Neural cell (in vitro differentiated cells): Measurements from ENCODE around the gene NBEA. TPM values are rescaled to one million over a fixed set of nuclear protein-coding genes. Genes with fewer than 3 reads are reported as not detected.

ENCODE experiments used
- H2AFZ ChIP-seq: fragments of 200-600, 300-800 bp; sonication (generic), shearing (Covaris generic); 2 replicates; pipeline ENCODE4 v1.6.0; 2014; ENCODE audit warnings: low read depth, mild to moderate bottlenecking, antibody characterized with exemption, low read length, moderate library complexity
- H3F3A ChIP-seq: fragments of 200-600 bp; shearing (Covaris generic); 2 replicates; pipeline ENCODE4 v1.6.1; 2016; ENCODE audit warnings: mild to moderate bottlenecking, moderate library complexity, mixed read lengths, antibody characterized with exemption, low read length; ENCODE audit not compliant: insufficient read depth, poor library complexity, severe bottlenecking
- H3K27ac ChIP-seq: fragments of 200-600, 300-800 bp; sonication (generic), shearing (Covaris generic); 2 replicates; pipeline ENCODE4 v1.5.1; 2014; ENCODE audit warnings: mild to moderate bottlenecking, low read length, moderate library complexity
- H3K27me3 ChIP-seq: fragments of 300-800, 200-600 bp; sonication (generic), shearing (Covaris generic); 2 replicates; pipeline ENCODE4 v1.6.0; 2014; ENCODE audit warnings: mild to moderate bottlenecking, low read depth, low read length, moderate library complexity; ENCODE audit not compliant: insufficient read depth
- H3K36me3 ChIP-seq: fragments of 300-800, 200-600 bp; sonication (generic), shearing (Covaris generic); 2 replicates; pipeline ENCODE4 v1.5.1; 2014; ENCODE audit warnings: mild to moderate bottlenecking, antibody characterized with exemption, low read length, moderate library complexity; ENCODE audit not compliant: insufficient read depth
- H3K4me2 ChIP-seq: fragments of 300-800, 200-600 bp; sonication (generic), shearing (Covaris generic); 2 replicates; pipeline ENCODE4 v1.6.0; 2014; ENCODE audit warnings: mild to moderate bottlenecking, low read length
- H3K4me3 ChIP-seq: fragments of 300-800, 200-600 bp; sonication (generic), shearing (Covaris generic); 2 replicates; pipeline ENCODE4 v1.5.1; 2014; ENCODE audit warnings: mild to moderate bottlenecking, low read length, moderate library complexity
- H3K79me2 ChIP-seq: fragments of 200-600 bp; shearing (Covaris generic); replicated peaks from 2 replicates; pipeline ENCODE4 v1.6.0; 2014; ENCODE audit warnings: mild to moderate bottlenecking, low read length, moderate library complexity; ENCODE audit not compliant: insufficient read depth
- H3K9ac ChIP-seq: fragments of 300-800, 200-600 bp; sonication (generic), shearing (Covaris generic); 2 replicates; pipeline ENCODE4 v1.6.1; 2016; ENCODE audit warnings: mild to moderate bottlenecking, low read length, mixed read lengths
- H3K9me2 ChIP-seq: fragments of 200-600 bp; shearing (Covaris generic); 2 replicates; pipeline ENCODE4 v1.6.1; 2016; ENCODE audit warnings: mild to moderate bottlenecking, low read length, mixed read lengths; ENCODE audit not compliant: insufficient read depth
- H3K9me3 ChIP-seq: fragments of 200-600, 300-800 bp; sonication (generic), shearing (Covaris generic); 2 replicates; pipeline ENCODE4 v1.6.1; 2016; ENCODE audit warnings: mild to moderate bottlenecking, mixed run types, low read length, moderate library complexity, mixed read lengths
- H4K20me1 ChIP-seq: fragments of 200-600 bp; shearing (Covaris generic); 2 replicates; pipeline ENCODE4 v1.6.1; 2016; ENCODE audit warnings: mild to moderate bottlenecking, mixed run types; ENCODE audit not compliant: insufficient read depth
- CTCF ChIP-seq: fragments of 450-650 bp; IDR thresholded peaks from 2 replicates; pipeline ENCODE4 v1.5.1; 2014; ENCODE audit warnings: antibody characterized with exemption, mild to moderate bottlenecking, moderate library complexity; ENCODE audit not compliant: poor library complexity, severe bottlenecking
- EP300 ChIP-seq: fragments of 450-650 bp; conservative IDR thresholded peaks from 2 replicates; pipeline ENCODE4 v1.6.1; 2014; ENCODE audit warnings: antibody characterized with exemption, mild to moderate bottlenecking, moderate library complexity; ENCODE audit not compliant: poor library complexity, severe bottlenecking
- EZH2 ChIP-seq: fragments of 200-600, 300-800 bp; shearing (Covaris generic), sonication (generic); IDR thresholded peaks from 2 replicates; pipeline ENCODE4 v1.6.1; 2014; ENCODE audit warnings: antibody characterized with exemption, low read length, borderline replicate concordance, mild to moderate bottlenecking; ENCODE audit not compliant: insufficient read depth, poor library complexity, severe bottlenecking
- MXI1 ChIP-seq: fragments of 450-650 bp; conservative IDR thresholded peaks from 2 replicates; pipeline ENCODE4 v1.6.1; 2014; ENCODE audit warnings: antibody characterized with exemption, mild to moderate bottlenecking; ENCODE audit not compliant: poor library complexity, severe bottlenecking
- POLR2AphosphoS5 ChIP-seq: IDR thresholded peaks from 2 replicates; pipeline ENCODE4 v1.6.1; 2012
- RAD21 ChIP-seq: fragments of 450-650 bp; conservative IDR thresholded peaks from 2 replicates; pipeline ENCODE4 v1.6.1; 2014; ENCODE audit warnings: antibody characterized with exemption, mild to moderate bottlenecking, moderate library complexity
- REST ChIP-seq: IDR thresholded peaks from 2 replicates; pipeline ENCODE4 v1.6.1; 2012; ENCODE audit warnings: borderline replicate concordance
- SMC3 ChIP-seq: fragments of 450-650 bp; conservative IDR thresholded peaks from 2 replicates; pipeline ENCODE4 v1.6.1; 2014; ENCODE audit warnings: antibody characterized with exemption, mild to moderate bottlenecking, moderate library complexity; ENCODE audit not compliant: poor library complexity
- TAF1 ChIP-seq: IDR thresholded peaks from 2 replicates; pipeline ENCODE4 v1.6.1; 2012; ENCODE audit warnings: low read depth
- polyA plus RNA-seq: library from polyadenylated mRNA; depleted of rRNA; stranded (reverse); fragments of >200 nt; gene quantifications from 2 replicates; pipeline ENCODE4 v1.2.3, GENCODE V29; 2014

Gene NBEA
- polyA plus RNA-seq, 1 donor from 2014 or later = 55.8 TPM

GRCh38 chr13:35706721-35707120 is 764.7 kb downstream of the NBEA start:
- Histone ChIP-seq H3K9me2 (no peaks in the 10 kb centered on the region), H3K36me3 (no peaks in the 10 kb centered on the region), H3K4me3 (no peak overlapping the region), H3F3A (no peaks in the 10 kb centered on the region), H3K9me3 (no peaks in the 10 kb centered on the region), H3K27me3 (no peaks in the 10 kb centered on the region), H3K79me2 (no peaks in the 10 kb centered on the region), H3K27ac (no peak overlapping the region), H3K9ac (no peak overlapping the region), H3K4me2 (no peak overlapping the region), H2AFZ (no peak overlapping the region), H4K20me1 (no peaks in the 10 kb centered on the region)
- no peak for TF ChIP-seq EP300
- TF ChIP-seq SMC3 = no peak
- no peak for TF ChIP-seq EZH2
- TF ChIP-seq TAF1 = no peak
- TF ChIP-seq RAD21 = no peak

GRCh38 chr13:35711909-35712308 is 769.8 kb downstream of the NBEA start:
- no peaks in the 10 kb centered on the region for H3K9me2 ChIP-seq
- H3K4me2 ChIP-seq = no peak overlapping the region
- TF ChIP-seq POLR2AphosphoS5 (no peak), TAF1 (no peak), EZH2 (no peak), RAD21 (no peak), EP300 (no peak), SMC3 (no peak), MXI1 (no peak), CTCF (no peak), REST (no peak)
- H2AFZ ChIP-seq = no peak overlapping the region
- H3K4me3 ChIP-seq = no peak overlapping the region
- no peaks in the 10 kb centered on the region for H3F3A ChIP-seq
- H3K27ac ChIP-seq = no peak overlapping the region
- H3K27me3 ChIP-seq = no peaks in the 10 kb centered on the region
- H4K20me1 ChIP-seq = no peaks in the 10 kb centered on the region
- H3K9me3 ChIP-seq = no peaks in the 10 kb centered on the region
- no peaks in the 10 kb centered on the region for H3K79me2 ChIP-seq
- no peaks in the 10 kb centered on the region for H3K36me3 ChIP-seq
- no peak overlapping the region for H3K9ac ChIP-seq
